CD4-positive, alpha-beta T cell treated with Interleukin-15 for 4 hours (primary cell): ENCODE results near the gene RNF150.
A peak's percentile ranks its signal among the peaks of the same experiment; 100 is the strongest.

ENCODE experiments used
- DNase-seq: peaks from one replicate; pipeline ENCODE4 v3.0.0-alpha.2; 2020; ENCODE audit warnings: low spot score

The RNF150 gene

GRCh38 chr4:140924761-140925392, 208.4 kb downstream of the RNF150 start:
- no peak for DNase-seq

- no peak for DNase-seq
Measured at GRCh38 chr4:140906993-140907962, 226.0 kb downstream of the RNF150 start.

- DNase-seq, result no peak
Measured at GRCh38 chr4:140904904-140905303, 228.4 kb downstream of the RNF150 start.

GRCh38 chr4:140903522-140904475, 229.5 kb downstream of the RNF150 start:
- DNase-seq, result no peak

- no peak for DNase-seq
Measured at GRCh38 chr4:140901736-140902336, 231.4 kb downstream of the RNF150 start.

GRCh38 chr4:140893939-140894338, 239.3 kb downstream of the RNF150 start:
- DNase-seq, result no peak

- DNase-seq, result no peak
Measured at GRCh38 chr4:140888054-140888453, 245.2 kb downstream of the RNF150 start.

GRCh38 chr4:140887467-140887866, 245.8 kb downstream of the RNF150 start:
- DNase-seq, result no peak

GRCh38 chr4:140884431-140885058, 248.7 kb downstream of the RNF150 start:
- DNase-seq, result peak; percentile 12

GRCh38 chr4:140877781-140878180, 255.5 kb downstream of the RNF150 start:
- no peak for DNase-seq

GRCh38 chr4:140876615-140877364, 256.5 kb downstream of the RNF150 start:
- no peak for DNase-seq

GRCh38 chr4:140875746-140876452, 257.4 kb downstream of the RNF150 start:
- DNase-seq, result no peak

- DNase-seq, result no peak
Measured at GRCh38 chr4:140874056-140874455, 259.2 kb downstream of the RNF150 start.

- no peak for DNase-seq
Measured at GRCh38 chr4:140871368-140871767, 261.9 kb downstream of the RNF150 start.

- no peak for DNase-seq
Measured at GRCh38 chr4:140870427-140870826, 262.8 kb downstream of the RNF150 start.

GRCh38 chr4:140869446-140869845, 263.8 kb downstream of the RNF150 start:
- DNase-seq, result no peak

- no peak for DNase-seq
Measured at GRCh38 chr4:140867356-140867755, 265.9 kb downstream of the RNF150 start.

GRCh38 chr4:140866492-140867005, 266.7 kb downstream of the RNF150 start:
- DNase-seq, result no peak
